ENCODE measurements around the gene BUD31. TPM values are rescaled to one million over a fixed set of nuclear protein-coding genes. Genes with fewer than 3 reads are reported as not detected.

Gene BUD31
- 100 to 1,000 TPM in 1 of 2 donors, 10 to 100 TPM in 1; 96.1 to 138 TPM for total RNA-seq

DNA sequence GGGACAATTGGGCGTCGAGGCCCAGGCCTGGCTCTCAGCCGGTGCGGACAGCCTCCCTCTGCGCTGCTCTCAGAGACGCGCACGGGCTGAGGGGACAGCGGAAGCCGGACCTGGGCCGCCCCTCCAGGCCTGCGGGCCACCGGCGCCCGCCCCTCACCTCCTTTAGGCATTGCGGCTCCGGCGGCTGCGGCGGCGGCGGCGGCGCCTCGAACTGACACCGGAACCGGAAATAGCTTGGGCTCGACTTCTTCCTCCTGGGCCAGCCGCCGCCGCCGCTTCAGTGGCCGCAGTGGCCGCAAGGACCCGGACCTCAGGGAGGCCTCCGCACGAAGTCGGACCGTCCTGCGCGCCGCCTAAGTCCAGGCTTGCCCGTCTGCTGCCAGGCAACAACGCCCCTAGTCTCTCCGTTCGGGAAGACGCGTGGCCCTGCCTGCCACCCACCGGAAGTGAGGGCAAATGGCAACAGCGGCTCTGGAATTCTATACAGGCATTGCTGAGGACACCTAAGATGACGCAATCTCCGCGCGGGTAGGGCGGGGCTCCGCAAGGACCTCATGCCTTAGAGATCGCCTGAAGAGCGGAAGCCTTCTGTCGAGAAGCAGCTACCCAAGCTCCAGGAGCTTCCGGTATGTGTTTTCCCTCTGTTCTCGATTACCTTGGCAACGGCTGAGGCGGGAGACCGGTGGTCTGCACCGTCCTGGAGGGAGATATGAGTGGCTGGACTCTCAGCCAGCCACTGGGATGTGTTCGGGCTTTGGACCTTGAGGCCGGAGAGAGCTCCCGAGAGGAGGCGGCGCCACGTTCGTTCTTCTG is at the start of gene BUD31, which contains the start of gene PDAP1:
TSS of gene BUD31 (plus strand) at position 591 of the 813 bp plus-strand sequence. CDS start 2,124 bp downstream, outside the sequence.
TSS of gene PDAP1 (minus strand) at position 219 of the 813 bp plus-strand sequence. CDS start at position 170, 49 bp downstream.
- Mint-ChIP-seq H3K27ac (peak within 1 kb of the TSS; percentile 98), H3K4me3 (peak within 1 kb of the TSS; percentile 94), H3K4me1 (peaks cover 24% of the 10 kb centered on the region), H3K36me3 (ENCODE audit: low read depth) (peaks cover 90% of the 10 kb centered on the region), H3K27me3 (no peaks in the 10 kb centered on the region), H3K9me3 (no peaks in the 10 kb centered on the region)
- peak; percentile 91 for ATAC-seq (replicated peaks)

- no peak overlapping the region for H3K4me3 Mint-ChIP-seq
- H3K4me1 Mint-ChIP-seq: no peaks in the 10 kb centered on the region
- H3K36me3 Mint-ChIP-seq (ENCODE audit: low read depth): peaks cover 98% of the 10 kb centered on the region
- no peaks in the 10 kb centered on the region for H3K27me3 Mint-ChIP-seq
- ATAC-seq (replicated peaks): no peak
- H3K27ac Mint-ChIP-seq: no peak overlapping the region
- no peaks in the 10 kb centered on the region for H3K9me3 Mint-ChIP-seq
These were observed 49.2 kb upstream of the BUD31 start for GRCh38 chr7:99359465-99360154.

- H3K27me3 Mint-ChIP-seq: no peaks in the 10 kb centered on the region
- no peak overlapping the region for H3K4me3 Mint-ChIP-seq
- no peak for ATAC-seq (replicated peaks)
- H3K9me3 Mint-ChIP-seq: no peaks in the 10 kb centered on the region
- no peak overlapping the region for H3K27ac Mint-ChIP-seq
- H3K4me1 Mint-ChIP-seq: no peaks in the 10 kb centered on the region
- peaks cover 95% of the 10 kb centered on the region for H3K36me3 Mint-ChIP-seq (ENCODE audit: low read depth)
These were observed 46.0 kb upstream of the BUD31 start for GRCh38 chr7:99362801-99363200.

GRCh38 chr7:99363286-99363685 is 45.5 kb upstream of the BUD31 start:
- Mint-ChIP-seq H3K27ac (no peak overlapping the region), H3K27me3 (no peaks in the 10 kb centered on the region), H3K4me3 (no peak overlapping the region), H3K4me1 (no peaks in the 10 kb centered on the region), H3K36me3 (ENCODE audit: low read depth) (peaks cover 91% of the 10 kb centered on the region), H3K9me3 (no peaks in the 10 kb centered on the region)
- ATAC-seq (replicated peaks): no peak

GRCh38 chr7:99365318-99366141 is 43.2 kb upstream of the BUD31 start:
- ATAC-seq (replicated peaks): peak; percentile 89
- H3K27me3 Mint-ChIP-seq: no peaks in the 10 kb centered on the region
- no peak overlapping the region for H3K27ac Mint-ChIP-seq
- peaks cover 79% of the 10 kb centered on the region for H3K36me3 Mint-ChIP-seq (ENCODE audit: low read depth)
- no peak overlapping the region for H3K4me3 Mint-ChIP-seq
- H3K4me1 Mint-ChIP-seq: no peaks in the 10 kb centered on the region
- no peaks in the 10 kb centered on the region for H3K9me3 Mint-ChIP-seq

DNA sequence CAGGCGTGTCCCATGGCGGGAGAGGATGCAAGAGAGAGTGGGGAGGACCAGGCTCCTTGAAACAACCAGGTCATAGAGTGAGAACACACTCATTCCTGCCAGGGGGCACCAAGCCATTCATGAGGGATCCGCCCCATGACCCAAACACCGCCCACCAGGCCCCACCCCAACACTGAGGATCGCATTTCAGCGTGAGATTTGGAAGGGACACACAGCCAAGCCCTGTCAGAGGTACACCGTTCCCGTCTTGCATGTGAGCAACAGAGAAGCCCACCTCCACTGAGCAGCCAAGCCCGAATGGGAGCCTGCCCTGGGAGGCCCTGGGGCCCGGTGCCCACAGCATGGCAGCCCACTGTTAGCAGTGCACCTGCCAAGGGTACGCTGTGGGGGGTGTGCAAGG is 42.1 kb upstream of the BUD31 start:
- Mint-ChIP-seq H3K4me1 (no peaks in the 10 kb centered on the region), H3K36me3 (ENCODE audit: low read depth) (peaks cover 68% of the 10 kb centered on the region), H3K9me3 (no peaks in the 10 kb centered on the region), H3K27ac (no peak overlapping the region), H3K27me3 (no peaks in the 10 kb centered on the region), H3K4me3 (no peak overlapping the region)
- no peak for ATAC-seq (replicated peaks)

GRCh38 chr7:99368750-99369389 is 39.9 kb upstream of the BUD31 start:
- no peak for ATAC-seq (replicated peaks)
- Mint-ChIP-seq H3K4me3 (no peak overlapping the region), H3K9me3 (no peaks in the 10 kb centered on the region), H3K27me3 (no peaks in the 10 kb centered on the region), H3K36me3 (ENCODE audit: low read depth) (peaks cover 52% of the 10 kb centered on the region), H3K27ac (no peak overlapping the region), H3K4me1 (no peaks in the 10 kb centered on the region)

GRCh38 chr7:99369767-99370391 is 38.9 kb upstream of the BUD31 start:
- H3K36me3 Mint-ChIP-seq (ENCODE audit: low read depth): peaks cover 42% of the 10 kb centered on the region
- H3K4me3 Mint-ChIP-seq: no peak overlapping the region
- no peaks in the 10 kb centered on the region for H3K4me1 Mint-ChIP-seq
- no peak overlapping the region for H3K27ac Mint-ChIP-seq
- no peak for ATAC-seq (replicated peaks)
- no peaks in the 10 kb centered on the region for H3K9me3 Mint-ChIP-seq
- H3K27me3 Mint-ChIP-seq: no peaks in the 10 kb centered on the region

DNA sequence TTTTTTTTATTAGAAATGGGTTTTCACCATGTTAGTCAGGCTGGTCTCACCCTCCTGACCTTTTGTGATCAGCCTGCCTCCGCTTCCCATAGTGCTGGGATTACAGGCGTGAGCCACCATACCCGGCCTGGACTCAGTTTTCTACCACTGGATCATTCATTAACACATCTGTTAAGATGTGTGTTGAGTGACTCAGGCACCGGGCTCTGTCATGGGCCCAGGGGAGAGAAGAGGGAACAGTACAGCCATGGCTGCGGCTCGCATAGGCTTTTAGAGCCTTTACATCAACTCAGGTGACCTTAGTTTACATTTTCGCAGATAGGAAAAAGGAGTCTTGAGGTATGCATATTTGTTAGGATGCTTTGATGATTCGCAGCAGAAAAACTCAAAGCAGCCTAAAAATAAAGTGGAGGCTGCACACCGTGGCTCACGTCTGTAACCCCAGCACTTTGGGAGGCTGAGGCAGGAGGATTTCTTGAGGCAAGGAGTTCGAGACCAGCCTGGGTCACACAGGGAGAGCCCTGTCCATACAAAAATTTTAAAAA is 37.3 kb upstream of the BUD31 start:
- no peaks in the 10 kb centered on the region for H3K9me3 Mint-ChIP-seq
- H3K36me3 Mint-ChIP-seq (ENCODE audit: low read depth): peaks cover 37% of the 10 kb centered on the region
- H3K4me1 Mint-ChIP-seq: no peaks in the 10 kb centered on the region
- no peak overlapping the region for H3K27ac Mint-ChIP-seq
- no peak overlapping the region for H3K4me3 Mint-ChIP-seq
- ATAC-seq (replicated peaks): no peak
- H3K27me3 Mint-ChIP-seq: no peaks in the 10 kb centered on the region

GRCh38 chr7:99372275-99373090 is 36.3 kb upstream of the BUD31 start:
- H3K9me3 Mint-ChIP-seq: no peaks in the 10 kb centered on the region
- peak overlapping the region; percentile 86 for H3K4me3 Mint-ChIP-seq
- H3K36me3 Mint-ChIP-seq (ENCODE audit: low read depth): peaks cover 37% of the 10 kb centered on the region
- no peak for ATAC-seq (replicated peaks)
- H3K27me3 Mint-ChIP-seq: no peaks in the 10 kb centered on the region
- H3K27ac Mint-ChIP-seq: peak overlapping the region; percentile 68
- no peaks in the 10 kb centered on the region for H3K4me1 Mint-ChIP-seq

DNA sequence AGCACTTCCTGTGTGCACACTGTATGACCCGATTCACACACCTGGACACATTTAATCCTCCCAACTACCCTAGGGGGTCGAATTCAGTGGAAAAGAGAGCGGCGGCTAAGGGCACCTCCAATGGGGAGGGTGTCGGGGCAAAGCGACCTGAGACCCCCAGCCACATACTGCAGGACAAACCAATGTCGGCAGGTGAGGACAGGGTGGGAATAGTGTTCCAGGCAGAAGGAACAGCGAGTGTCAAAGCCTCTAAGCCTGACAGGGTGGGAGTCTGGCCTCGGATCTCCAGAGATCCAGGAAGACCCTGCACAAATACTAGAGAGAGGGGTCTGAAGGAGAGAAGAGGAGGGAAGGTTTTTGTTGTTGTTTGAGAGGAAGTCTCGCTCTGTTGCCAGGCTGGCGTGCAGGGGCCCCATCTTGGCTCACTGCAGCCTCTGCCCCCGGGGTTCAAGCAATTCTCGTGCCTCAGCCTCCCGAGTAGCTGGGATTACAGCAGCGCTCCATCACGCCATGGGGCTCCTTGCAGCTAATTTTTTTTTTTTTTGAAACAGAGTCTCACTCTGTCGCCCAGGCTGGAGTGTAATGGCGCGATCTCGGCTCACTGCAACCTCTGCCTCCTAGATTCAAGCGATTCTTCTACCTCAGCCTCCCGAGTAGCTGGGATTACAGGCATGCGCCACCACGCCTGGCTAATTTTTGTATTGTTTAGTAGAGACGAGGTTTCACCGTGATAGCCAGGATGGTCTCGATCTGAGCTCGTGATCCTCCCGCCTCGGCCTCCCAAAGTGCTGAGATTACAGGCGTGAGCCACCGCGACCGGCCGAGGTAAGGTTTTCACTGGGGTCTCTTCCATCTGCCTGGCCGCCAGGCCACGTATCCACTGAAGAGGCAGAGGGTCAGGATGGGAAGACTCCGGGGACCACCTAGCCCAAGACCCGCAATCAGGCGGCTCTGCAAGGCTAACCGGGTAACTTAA is 35.4 kb upstream of the BUD31 start:
- Mint-ChIP-seq H3K4me1 (peaks cover 3% of the 10 kb centered on the region), H3K27me3 (no peaks in the 10 kb centered on the region), H3K36me3 (ENCODE audit: low read depth) (peaks cover 45% of the 10 kb centered on the region), H3K27ac (peak overlapping the region; percentile 68), H3K9me3 (no peaks in the 10 kb centered on the region), H3K4me3 (peak overlapping the region; percentile 86)
- no peak for ATAC-seq (replicated peaks)
